ENCODE data around the gene KCNQ5.
"Not testable (repeated sequence)": the region's sequence is repeated elsewhere in the genome, so short reads cannot be mapped to it uniquely, and the experiment has no call there.

The KCNQ5 gene

DNA sequence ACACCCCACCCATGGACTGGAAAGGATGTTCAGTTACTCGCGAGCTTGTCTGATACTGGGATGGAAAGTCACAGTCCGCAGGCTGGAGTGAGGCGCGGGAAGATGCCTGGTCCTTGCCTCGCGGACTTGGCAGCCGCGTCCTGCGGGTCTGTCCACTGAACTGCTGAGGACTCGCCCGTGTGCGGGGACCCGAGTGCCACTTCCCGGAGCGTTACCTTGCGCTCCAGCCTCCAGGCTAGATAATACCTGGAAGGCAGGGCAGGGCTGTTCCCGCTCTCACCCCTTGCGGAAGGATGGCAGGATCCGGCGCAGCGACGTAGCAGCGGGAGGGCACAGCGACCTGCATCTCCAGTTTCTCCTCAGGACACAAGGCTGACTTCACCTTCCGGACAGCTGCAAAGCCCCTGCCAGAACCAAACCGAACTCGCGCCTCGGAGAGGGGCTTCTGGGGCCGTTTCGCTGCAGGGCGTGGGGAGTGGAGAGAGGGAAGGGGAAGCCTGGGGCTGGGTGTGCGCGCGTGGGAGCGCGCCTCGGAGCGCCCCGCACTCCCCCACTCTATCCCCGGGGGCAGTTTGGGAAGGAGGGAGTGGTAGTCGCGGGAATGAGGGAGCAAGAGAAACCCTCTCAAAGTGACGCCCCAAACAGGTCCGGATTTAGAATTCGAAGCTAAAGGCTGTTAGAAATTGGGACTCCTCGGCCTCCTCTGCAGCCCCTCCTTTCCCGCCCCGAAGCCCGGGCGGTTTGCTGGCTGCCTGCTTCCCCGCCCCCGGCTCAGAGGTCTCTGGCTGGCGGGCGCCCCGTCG, at the start of gene KCNQ5:
TSS of gene KCNQ5 (plus strand) at position 774 of the 803 bp plus-strand sequence.
- peak; percentile 34 for DNase-seq

DNA sequence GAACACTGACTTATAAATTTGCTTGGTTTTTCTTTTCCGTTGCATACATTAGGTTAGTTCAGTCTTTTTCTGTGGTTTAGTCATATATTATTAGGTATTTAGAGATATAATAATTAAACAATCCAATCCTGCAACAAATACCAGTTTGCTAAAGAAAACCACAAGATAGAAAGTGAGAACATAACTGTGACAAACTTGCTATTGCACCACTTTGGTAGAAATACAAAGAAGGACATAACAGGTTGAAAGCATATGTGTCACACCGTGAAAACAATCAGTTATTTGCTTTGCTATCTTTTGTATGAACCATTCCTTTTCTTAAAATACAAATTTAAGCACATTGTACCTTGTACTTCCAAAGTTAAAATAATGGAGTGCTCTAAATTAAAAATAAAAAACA, 42.0 kb upstream of the KCNQ5 start:
- no peak for DNase-seq

GRCh38 chr6:72580281-72580940, 41.5 kb upstream of the KCNQ5 start:
- no peak for DNase-seq

- DNase-seq: not testable (repeated sequence)
Observed at GRCh38 chr6:72580950-72581349, 40.9 kb upstream of the KCNQ5 start.

DNA sequence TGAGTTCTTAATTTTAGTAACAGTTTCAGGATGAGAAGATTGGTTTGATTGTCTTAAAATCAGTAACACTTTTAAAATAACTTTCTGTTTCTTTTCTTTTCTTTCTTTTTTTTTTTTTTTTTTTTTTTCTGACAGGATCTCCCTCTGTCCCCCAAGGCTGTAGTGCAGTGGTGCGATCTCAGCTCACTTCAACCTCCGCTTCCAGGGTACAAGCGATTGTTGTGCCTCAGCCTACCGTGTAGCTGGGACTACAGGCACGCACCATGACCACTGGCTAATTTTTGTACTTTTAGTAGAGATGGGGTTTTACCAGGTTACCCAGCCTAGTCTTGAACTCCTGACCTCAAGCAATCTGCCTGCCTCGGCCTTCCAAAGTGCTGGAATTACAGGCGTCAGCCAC, 33.7 kb upstream of the KCNQ5 start:
- no peak for DNase-seq

DNA sequence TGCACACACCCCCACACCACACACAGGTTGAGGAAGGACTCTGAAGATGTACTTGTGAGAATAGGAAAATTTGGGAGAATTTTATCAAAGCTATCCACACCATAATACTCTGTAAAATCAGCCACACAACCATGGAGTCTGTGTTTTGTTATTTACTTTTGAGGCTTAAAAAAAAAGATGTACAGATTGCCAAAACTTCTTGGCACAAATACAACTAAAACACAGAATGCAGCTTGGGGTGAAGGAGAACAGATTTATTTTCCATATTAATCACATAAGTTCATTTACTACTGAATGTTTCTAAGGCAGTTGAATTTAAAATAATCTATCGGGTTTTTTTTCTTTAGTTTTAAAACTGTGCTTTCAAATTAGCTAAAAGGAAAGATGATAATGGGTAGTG, 32.8 kb upstream of the KCNQ5 start:
- no peak for DNase-seq

- no peak for DNase-seq
Observed at GRCh38 chr6:72595812-72596211, 26.1 kb upstream of the KCNQ5 start.

- DNase-seq: no peak
Observed at GRCh38 chr6:72616406-72617015, 5.4 kb upstream of the KCNQ5 start.

- DNase-seq: no peak
Observed at GRCh38 chr6:72617721-72618120, 4.1 kb upstream of the KCNQ5 start.

DNA sequence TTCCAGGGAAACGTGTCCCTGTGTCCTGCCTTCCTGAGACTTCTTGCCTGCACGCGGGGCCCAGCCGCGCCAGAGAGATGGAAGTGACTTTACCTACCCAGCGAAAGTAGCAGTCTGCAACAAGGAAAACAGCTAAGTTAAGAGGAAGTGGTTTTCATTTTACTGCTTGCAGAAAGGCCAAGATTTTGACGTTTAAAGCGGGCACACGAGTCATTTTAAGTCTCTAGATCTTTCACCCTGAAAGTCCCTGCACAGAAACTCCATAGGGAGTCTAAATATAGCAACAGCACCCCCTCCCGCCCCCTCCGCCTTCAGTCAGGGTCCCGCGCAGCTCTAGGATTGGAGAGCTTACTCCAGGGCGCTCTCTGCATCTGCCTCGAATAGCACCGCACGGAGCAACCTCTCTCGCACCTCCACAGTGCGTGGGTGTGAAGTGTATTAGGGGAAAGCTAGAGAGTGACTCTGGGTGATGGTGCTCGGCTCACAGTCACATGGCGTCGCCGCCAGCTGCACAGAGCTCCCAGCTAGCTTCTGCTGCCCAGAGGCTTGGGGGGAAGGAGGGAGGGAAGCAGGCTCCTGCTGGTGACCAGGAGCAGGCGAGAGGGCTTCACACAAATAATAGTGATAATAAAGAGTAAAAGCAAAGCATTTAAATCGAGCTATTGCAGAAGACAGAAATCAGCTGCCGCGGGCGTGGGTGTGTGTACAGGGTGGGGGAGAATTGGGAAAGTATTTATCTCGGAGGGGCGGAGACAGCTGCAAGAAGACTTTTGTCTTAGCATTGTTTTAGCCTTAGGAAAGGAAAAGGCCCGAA, 1.8 kb upstream of the KCNQ5 start:
- peak; percentile 69 for DNase-seq

DNA sequence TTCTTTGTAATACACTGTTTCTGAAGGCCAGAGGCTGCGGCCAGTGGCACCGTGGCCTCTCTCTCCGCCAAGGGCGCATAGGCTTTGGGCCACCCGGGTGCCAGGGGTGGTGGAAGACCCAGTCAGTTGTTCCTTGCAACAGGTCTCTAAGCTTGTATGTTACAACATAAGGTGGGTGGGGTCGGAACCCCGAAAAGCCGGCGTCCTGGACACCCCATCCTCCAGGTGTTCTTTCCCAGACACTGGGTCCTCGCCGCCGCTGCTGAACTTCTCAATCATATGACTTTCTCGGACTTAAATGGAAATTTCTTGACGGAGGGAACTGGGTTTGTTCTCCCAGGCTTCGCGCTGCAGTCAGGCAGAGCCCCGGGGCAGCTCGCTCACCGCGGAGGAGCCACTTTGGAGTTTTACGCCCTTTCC, 983 bp upstream of the KCNQ5 start:
- DNase-seq: peak; percentile 22

DNA sequence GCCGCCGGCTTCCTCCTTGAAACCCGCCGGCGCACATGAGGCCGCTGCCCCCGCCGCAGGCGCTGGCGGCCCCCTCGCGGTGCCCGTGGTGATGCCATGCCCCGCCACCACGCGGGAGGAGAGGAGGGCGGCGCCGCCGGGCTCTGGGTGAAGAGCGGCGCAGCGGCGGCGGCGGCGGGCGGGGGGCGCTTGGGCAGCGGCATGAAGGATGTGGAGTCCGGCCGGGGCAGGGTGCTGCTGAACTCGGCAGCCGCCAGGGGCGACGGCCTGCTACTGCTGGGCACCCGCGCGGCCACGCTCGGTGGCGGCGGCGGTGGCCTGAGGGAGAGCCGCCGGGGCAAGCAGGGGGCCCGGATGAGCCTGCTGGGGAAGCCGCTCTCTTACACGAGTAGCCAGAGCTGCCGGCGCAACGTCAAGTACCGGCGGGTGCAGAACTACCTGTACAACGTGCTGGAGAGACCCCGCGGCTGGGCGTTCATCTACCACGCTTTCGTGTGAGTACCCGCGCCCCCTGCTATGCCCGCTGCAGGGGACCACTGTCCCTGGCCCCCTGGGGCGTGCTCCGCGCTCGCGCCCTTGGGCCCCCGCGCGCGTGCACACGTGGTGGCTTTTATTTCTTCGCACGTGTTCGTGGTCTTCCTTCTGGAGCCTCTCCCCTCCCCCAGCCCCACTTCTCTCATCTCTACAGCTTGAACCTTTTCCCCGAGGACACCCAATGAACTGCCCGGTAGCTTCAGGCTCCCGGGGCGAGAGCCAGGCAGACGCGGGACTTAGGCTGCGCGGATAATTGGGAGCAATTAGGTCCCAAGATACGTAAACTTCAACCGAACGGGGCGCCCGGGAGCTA, 453 bp downstream of the KCNQ5 start:
- DNase-seq: peak; percentile 74

DNA sequence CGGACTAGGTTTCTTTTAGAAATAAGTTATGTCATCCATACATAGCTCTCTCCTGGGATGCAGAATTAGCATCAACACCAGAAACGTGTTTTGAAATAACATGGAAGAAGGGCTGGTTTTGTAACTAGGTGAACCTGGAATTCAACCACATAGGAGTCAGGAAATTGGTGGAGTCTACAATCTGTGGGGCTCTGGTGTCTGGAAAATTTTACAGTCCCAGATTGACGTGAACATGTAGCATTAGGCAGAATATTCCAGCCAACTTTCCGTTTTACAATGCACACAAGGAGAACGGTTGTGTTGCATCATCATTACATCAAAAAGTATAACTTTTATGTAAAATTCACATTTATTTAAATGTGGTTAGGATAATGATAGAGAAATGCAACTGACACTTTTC, 1.9 kb downstream of the KCNQ5 start:
- DNase-seq: no peak

GRCh38 chr6:72624557-72625160, 2.8 kb downstream of the KCNQ5 start:
- no peak for DNase-seq

GRCh38 chr6:72626126-72626525, 4.3 kb downstream of the KCNQ5 start:
- DNase-seq: no peak

GRCh38 chr6:72627539-72627938, 5.7 kb downstream of the KCNQ5 start:
- DNase-seq: no peak

- no peak for DNase-seq
Observed at GRCh38 chr6:72631480-72631879, 9.6 kb downstream of the KCNQ5 start.

DNA sequence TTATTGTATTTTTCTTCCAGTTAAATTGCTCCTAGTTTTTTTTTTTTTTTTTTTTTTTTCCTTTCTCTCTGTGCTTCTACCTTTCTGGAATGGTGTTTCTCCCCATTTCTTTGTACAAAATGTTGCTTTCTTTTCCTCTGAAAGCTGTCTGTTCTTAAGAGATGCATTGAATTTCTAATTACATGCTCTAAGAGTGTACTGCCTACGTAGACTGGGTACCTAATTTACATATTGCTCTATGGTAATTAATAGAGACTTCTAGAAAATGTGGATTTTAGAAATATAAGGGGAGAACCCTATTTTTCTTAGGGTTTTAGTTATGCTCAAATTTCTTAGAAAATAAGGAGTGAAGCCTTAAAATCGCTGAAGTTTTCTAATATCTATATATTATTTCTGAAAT, 13.8 kb downstream of the KCNQ5 start:
- DNase-seq: no peak

DNA sequence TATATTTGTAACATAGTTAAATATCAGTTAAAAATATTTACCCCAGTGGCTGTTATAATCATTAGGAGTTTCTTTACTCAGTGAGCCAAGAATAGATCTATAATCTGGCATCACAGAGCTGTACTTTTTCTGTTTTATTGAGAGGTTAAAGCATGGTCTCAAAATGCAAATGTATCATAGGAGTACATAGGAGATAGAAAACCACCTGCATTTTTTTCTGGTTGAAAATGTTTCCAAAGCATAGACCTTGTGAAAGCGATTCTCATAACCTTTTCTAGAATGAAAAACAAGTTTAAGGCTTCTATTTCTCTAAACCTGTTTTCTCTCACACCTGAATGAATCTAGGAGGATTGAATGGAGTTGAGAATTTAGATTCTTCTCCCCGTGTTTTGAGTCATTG, 14.4 kb downstream of the KCNQ5 start:
- DNase-seq: no peak

- no peak for DNase-seq
Observed at GRCh38 chr6:72636786-72637185, 14.9 kb downstream of the KCNQ5 start.

DNA sequence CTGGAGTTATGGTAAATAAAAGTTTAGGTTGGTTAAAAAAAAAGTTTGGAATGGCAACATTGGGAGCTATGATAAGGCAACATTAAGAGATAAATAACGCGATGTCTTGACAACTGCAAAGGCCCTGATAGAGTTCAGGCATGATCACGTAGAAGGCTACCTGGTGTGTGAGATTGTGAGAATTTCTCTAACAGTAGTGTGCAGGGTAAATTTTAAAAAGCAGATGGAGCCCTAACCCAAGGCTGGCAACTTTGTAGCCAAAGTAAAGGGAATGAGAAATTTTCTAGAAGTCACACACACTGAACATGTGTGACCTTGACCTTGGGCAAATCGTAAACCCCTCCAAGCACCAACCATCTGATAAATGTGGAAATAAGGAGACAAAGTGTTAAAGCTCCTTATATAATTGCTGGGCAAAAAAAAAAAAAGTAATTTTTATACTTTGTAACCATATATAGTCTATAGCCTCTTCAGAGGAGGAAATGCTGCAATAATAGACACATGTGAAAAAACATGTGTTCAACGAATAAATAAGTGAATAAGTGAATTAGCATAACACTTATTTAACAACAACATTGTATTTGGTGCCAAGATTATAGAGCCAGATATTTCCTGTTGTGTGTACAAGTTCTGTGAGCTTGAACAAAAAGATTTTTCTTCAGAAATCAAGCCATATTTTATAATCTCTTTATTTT, 18.2 kb downstream of the KCNQ5 start:
- no peak for DNase-seq
